ENCODE results near the gene COX19. TPM values are rescaled to one million over a fixed set of nuclear protein-coding genes. Genes with fewer than 3 reads are reported as not detected.

The COX19 gene
- total and polyA plus RNA-seq, 12 donors = 3.7 to 9.1 (median 6.1) TPM

- H3K4me1 ChIP-seq = peaks cover 0 to 14% (median 0%) of the 10 kb centered on the region in 9 donors
- no peaks in the 10 kb centered on the region for H3K27me3 ChIP-seq
- DNase-seq (peak in 1 of 2 donors; percentile 5), ATAC-seq (no peak)
- intact Hi-C loops (cut with DNase I) = no loop called here
- peaks cover 0 to 8% (median 0%) of the 10 kb centered on the region in 9 donors for H3K36me3 ChIP-seq
- 85 to 86% methylated on average over 22 of the region's 22 CpGs for WGBS, 2 donors
- TF ChIP-seq CTCF (IDR thresholded peaks at IDR 0.05) = no peak
- no peak overlapping the region for H3K4me3 ChIP-seq
- peaks cover 0 to 8% (median 0%) of the 10 kb centered on the region in 11 donors for H3K9me3 ChIP-seq
- H3K27ac ChIP-seq = no peak overlapping the region
These were observed 38.8 kb downstream of the COX19 start for GRCh38 chr7:936386-937054.

- H3K27ac ChIP-seq = no peak overlapping the region
- no peak overlapping the region for H3K4me3 ChIP-seq
- WGBS, 2 donors = 92 to 94% methylated on average over 28 of the region's 28 CpGs
- no peaks in the 10 kb centered on the region for H3K27me3 ChIP-seq
- peaks cover 0 to 7% (median 0%) of the 10 kb centered on the region in 11 donors for H3K9me3 ChIP-seq
- H3K36me3 ChIP-seq = peaks cover 0 to 8% (median 0%) of the 10 kb centered on the region in 9 donors
- intact Hi-C loops (cut with DNase I) = no loop called here
- ATAC-seq (no peak), DNase-seq (peak in 1 of 2 donors; percentile 3)
- TF ChIP-seq CTCF (IDR thresholded peaks at IDR 0.05) = no peak
- peaks cover 0 to 13% (median 0%) of the 10 kb centered on the region in 9 donors for H3K4me1 ChIP-seq
These were observed 39.4 kb downstream of the COX19 start for GRCh38 chr7:935874-936385.

GRCh38 chr7:935164-935873 lies 40.0 kb downstream of the COX19 start:
- H3K27ac ChIP-seq = no peak overlapping the region
- H3K4me1 ChIP-seq = peaks cover 0 to 19% (median 0%) of the 10 kb centered on the region in 9 donors
- H3K27me3 ChIP-seq = no peaks in the 10 kb centered on the region
- no peak overlapping the region for H3K4me3 ChIP-seq
- DNase-seq (peak in 1 of 2 donors; percentile 7), ATAC-seq (peak in 1 of 8 donors; percentile 10)
- H3K36me3 ChIP-seq = peaks cover 0 to 8% (median 0%) of the 10 kb centered on the region in 9 donors
- peaks cover 0 to 1% (median 0%) of the 10 kb centered on the region in 11 donors for H3K9me3 ChIP-seq
- intact Hi-C loops (cut with DNase I) = no loop called here
- no peak for TF ChIP-seq CTCF (IDR thresholded peaks at IDR 0.05)
- WGBS, 2 donors = 83 to 86% methylated on average over 44 to 46 of the region's 46 CpGs

- no peaks in the 10 kb centered on the region for H3K27me3 ChIP-seq
- 80 to 85% methylated on average over 34 of the region's 34 CpGs for WGBS, 2 donors
- peak in 1 of 8 donors; percentile 43 for ATAC-seq
- peaks cover 0 to 24% (median 0%) of the 10 kb centered on the region in 9 donors for H3K4me1 ChIP-seq
- no peak overlapping the region for H3K27ac ChIP-seq
- no peak overlapping the region for H3K4me3 ChIP-seq
- intact Hi-C loops (cut with DNase I) = no loop called here
- DNase-seq = peak in 1 of 2 donors; percentile 9
- H3K9me3 ChIP-seq = no peaks in the 10 kb centered on the region
- peaks cover 0 to 8% (median 0%) of the 10 kb centered on the region in 9 donors for H3K36me3 ChIP-seq
- TF ChIP-seq CTCF (IDR thresholded peaks at IDR 0.05) = no peak
These were observed 40.7 kb downstream of the COX19 start for GRCh38 chr7:934469-935163.
